ENCODE measurements around the gene RXRA.

DNA sequence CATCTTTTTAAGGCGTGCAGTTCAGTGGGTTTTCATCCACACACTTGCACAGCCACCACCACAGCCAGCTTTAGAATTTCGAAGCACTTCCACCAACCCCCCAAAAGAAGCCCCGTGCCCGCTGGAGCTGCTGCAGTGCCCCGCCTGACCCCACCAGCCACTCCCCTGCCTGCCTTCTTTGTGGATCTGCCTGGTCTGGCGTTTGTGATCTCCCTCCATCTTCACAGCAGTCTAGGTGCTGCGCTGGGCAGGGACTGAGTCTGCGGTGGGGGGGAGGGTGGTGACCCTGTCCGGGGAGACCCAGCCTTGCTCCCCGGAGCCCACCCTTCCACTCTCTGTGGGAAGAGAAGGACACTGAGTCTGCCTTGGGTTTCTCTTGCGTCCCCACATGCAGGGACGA, 40.8 kb downstream of the RXRA start:
- TF ChIP-seq POLR2AphosphoS5 (IDR thresholded peaks at IDR 0.05; ENCODE audit: low read length) = no peak
- TF ChIP-seq, protein P1, sequence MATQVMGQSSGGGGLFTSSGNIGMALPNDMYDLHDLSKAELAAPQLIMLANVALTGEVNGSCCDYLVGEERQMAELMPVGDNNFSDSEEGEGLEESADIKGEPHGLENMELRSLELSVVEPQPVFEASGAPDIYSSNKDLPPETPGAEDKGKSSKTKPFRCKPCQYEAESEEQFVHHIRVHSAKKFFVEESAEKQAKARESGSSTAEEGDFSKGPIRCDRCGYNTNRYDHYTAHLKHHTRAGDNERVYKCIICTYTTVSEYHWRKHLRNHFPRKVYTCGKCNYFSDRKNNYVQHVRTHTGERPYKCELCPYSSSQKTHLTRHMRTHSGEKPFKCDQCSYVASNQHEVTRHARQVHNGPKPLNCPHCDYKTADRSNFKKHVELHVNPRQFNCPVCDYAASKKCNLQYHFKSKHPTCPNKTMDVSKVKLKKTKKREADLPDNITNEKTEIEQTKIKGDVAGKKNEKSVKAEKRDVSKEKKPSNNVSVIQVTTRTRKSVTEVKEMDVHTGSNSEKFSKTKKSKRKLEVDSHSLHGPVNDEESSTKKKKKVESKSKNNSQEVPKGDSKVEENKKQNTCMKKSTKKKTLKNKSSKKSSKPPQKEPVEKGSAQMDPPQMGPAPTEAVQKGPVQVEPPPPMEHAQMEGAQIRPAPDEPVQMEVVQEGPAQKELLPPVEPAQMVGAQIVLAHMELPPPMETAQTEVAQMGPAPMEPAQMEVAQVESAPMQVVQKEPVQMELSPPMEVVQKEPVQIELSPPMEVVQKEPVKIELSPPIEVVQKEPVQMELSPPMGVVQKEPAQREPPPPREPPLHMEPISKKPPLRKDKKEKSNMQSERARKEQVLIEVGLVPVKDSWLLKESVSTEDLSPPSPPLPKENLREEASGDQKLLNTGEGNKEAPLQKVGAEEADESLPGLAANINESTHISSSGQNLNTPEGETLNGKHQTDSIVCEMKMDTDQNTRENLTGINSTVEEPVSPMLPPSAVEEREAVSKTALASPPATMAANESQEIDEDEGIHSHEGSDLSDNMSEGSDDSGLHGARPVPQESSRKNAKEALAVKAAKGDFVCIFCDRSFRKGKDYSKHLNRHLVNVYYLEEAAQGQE (IDR thresholded peaks at IDR 0.05; ENCODE audit: low read depth, low read length) = no peak
- no peak for TF ChIP-seq CTCF (IDR thresholded peaks at IDR 0.05 in 2 of 3, conservative IDR thresholded peaks at IDR 0.05 in 1 of 3; ENCODE audit: control insufficient read depth in 2 of 3, extremely low read depth in 1 of 3, insufficient read depth in 1 of 3, low read depth in 3 of 3, low read length in 3 of 3)
- TF ChIP-seq JUNB (IDR thresholded peaks at IDR 0.05) = no peak
- no peak for TF ChIP-seq FOXK2 (IDR thresholded peaks at IDR 0.05)
- no peak for TF ChIP-seq ZNF274 (IDR thresholded peaks at IDR 0.05; ENCODE audit: insufficient read depth, insufficient read length)
- TF ChIP-seq MTA3 (IDR thresholded peaks at IDR 0.05; ENCODE audit: borderline replicate concordance, low read length) = no peak

All from GM12878 (cell line).